A549 (cell line): ENCODE measurements around the gene BTF3. TPM values are rescaled to one million over a fixed set of nuclear protein-coding genes. Genes with fewer than 3 reads are reported as not detected.

Experiments used
- ATAC-seq, 2 experiments: fragments of 200-7000 bp in 1 of 2; fragments of >200 bp in 1 of 2; cut with Nextera tagmentation in 1 of 2; cut with Tn5 transposase in 1 of 2; 3 replicates each; pipeline versions ENCODE4 v1.8.0 to v1.9.1; 2018 to 2020; ENCODE audit warnings: mild to moderate bottlenecking in 1 of 2, moderate library complexity in 1 of 2
- CTCF ChIA-PET: fragments of 300-600 bp; sonication (Branson Sonifier 250); formaldehyde crosslinking; extraction: SDS; loops from one replicate; lab custom pipeline; 2021; ENCODE audit warnings: antibody characterized with exemption, inconsistent platforms; lab: Yijun Ruan, JAX
- POLR2A ChIA-PET: fragments of 350-600 bp; formaldehyde crosslinking; extraction: SDS; loops from one replicate; lab custom pipeline; 2021; ENCODE audit warnings: antibody characterized with exemption, inconsistent platforms; lab: Yijun Ruan, JAX
- DNase-seq, 2 experiments: peaks; one replicate each; pipeline versions ENCODE4 v3.0.0 to v3.0.0-alpha.2; 2011 to 2016; ENCODE audit warnings: low read depth in 1 of 2, low spot score in 1 of 2
- FAIRE-seq: peaks from 2 replicates; lab custom pipeline; 2011; peaks lifted over from hg19 to GRCh38; lab: Jason Lieb, UNC
- H3K27ac ChIP-seq, 2 experiments: fragments of >200 bp; sonication (Bioruptor Twin); formaldehyde crosslinking; 3 replicates each; pipeline ENCODE4 v1.5.1; 2016 to 2017
- H3K4me1 ChIP-seq: fragments of >200 bp; sonication (Bioruptor Twin); formaldehyde crosslinking; 3 replicates; pipeline ENCODE4 v1.6.1; 2016
- H3K4me2 ChIP-seq: fragments of >200 bp; sonication (Bioruptor Twin); formaldehyde crosslinking; 3 replicates; pipeline ENCODE4 v1.6.1; 2016
- H3K4me3 ChIP-seq: fragments of >200 bp; sonication (Bioruptor Twin); formaldehyde crosslinking; 3 replicates; pipeline ENCODE4 v1.5.1; 2016
- H3K9me3 ChIP-seq: fragments of >200 bp; sonication (Bioruptor Twin); formaldehyde crosslinking; 3 replicates; pipeline ENCODE4 v1.6.1; 2016
- CBX2 ChIP-seq: fragments of 200-600 bp; sonication (generic); IDR thresholded peaks from 2 replicates; pipeline ENCODE4 v1.6.1; 2016; ENCODE audit warnings: low read depth, mild to moderate bottlenecking, borderline replicate concordance
- CBX8 ChIP-seq: fragments of 200-600 bp; sonication (generic); IDR thresholded peaks from 2 replicates; pipeline ENCODE4 v1.6.1; 2016
- CEBPB ChIP-seq, 2 experiments: fragments of >200 bp in 1 of 2; sonication (Bioruptor Twin) in 1 of 2; formaldehyde crosslinking in 1 of 2; IDR thresholded peaks; 2 replicates each; pipeline ENCODE4 v1.6.1; 2012 to 2016
- CHD2 ChIP-seq: fragments of 150-350 bp; IDR thresholded peaks from 2 replicates; pipeline ENCODE4 v1.6.1; 2014; ENCODE audit warnings: low read length; ENCODE audit not compliant: partially characterized antibody
- EHF ChIP-seq: fragments of 250-450 bp; sonication (Bioruptor Pico); IDR thresholded peaks from 2 replicates; pipeline ENCODE4 v1.5.0; 2020; ENCODE audit warnings: mild to moderate bottlenecking
- EHMT2 ChIP-seq: fragments of 200-600 bp; sonication (generic); IDR thresholded peaks from 2 replicates; pipeline ENCODE4 v1.6.1; 2016; ENCODE audit warnings: antibody characterized with exemption, low read depth, mild to moderate bottlenecking, moderate library complexity
- HEYL ChIP-seq: fragments of 250-450 bp; sonication (Bioruptor Pico); IDR thresholded peaks from 2 replicates; pipeline ENCODE4 v1.8.0; 2021; ENCODE audit warnings: mild to moderate bottlenecking, moderate library complexity
- HOXA7 ChIP-seq: fragments of 250-450 bp; sonication (Bioruptor Pico); IDR thresholded peaks from 2 replicates; pipeline ENCODE4 v1.5.0; 2020; ENCODE audit warnings: mild to moderate bottlenecking, moderate library complexity
- HOXB5 ChIP-seq: fragments of 250-450 bp; sonication (Bioruptor Pico); IDR thresholded peaks from 2 replicates; pipeline ENCODE4 v1.5.0; 2020; ENCODE audit warnings: mild to moderate bottlenecking, moderate library complexity
- JUN ChIP-seq, 2 experiments: fragments of >200 bp; sonication (Bioruptor Twin); formaldehyde crosslinking; IDR thresholded peaks; 2 replicates in 1 of 2; 3 replicates in 1 of 2; pipeline ENCODE4 v1.6.1; 2016 to 2017
- JUNB ChIP-seq: fragments of >200 bp; sonication (Bioruptor Twin); formaldehyde crosslinking; IDR thresholded peaks from 2 replicates; pipeline ENCODE4 v1.6.1; 2016
- KDM1A ChIP-seq: fragments of 200-600 bp; sonication (generic); IDR thresholded peaks from 2 replicates; pipeline ENCODE4 v1.6.1; 2016; ENCODE audit warnings: low read depth, mild to moderate bottlenecking
- MAFK ChIP-seq: fragments of 450-650 bp; IDR thresholded peaks from 2 replicates; pipeline ENCODE4 v1.6.1; 2014; ENCODE audit not compliant: partially characterized antibody
- NFE2L2 ChIP-seq: fragments of 150-350 bp; conservative IDR thresholded peaks from 2 replicates; pipeline ENCODE4 v1.6.1; 2014; ENCODE audit warnings: low read length
- NR3C1 ChIP-seq: fragments of >200 bp; sonication (Bioruptor Twin); formaldehyde crosslinking; IDR thresholded peaks from 3 replicates; pipeline ENCODE4 v1.6.1; 2017
- POLR2A ChIP-seq: IDR thresholded peaks from 2 replicates; pipeline ENCODE4 v1.6.1; 2012; ENCODE audit warnings: mild to moderate bottlenecking, low read length
- POLR2AphosphoS2 ChIP-seq: conservative IDR thresholded peaks from 2 replicates; pipeline ENCODE4 v1.6.1; 2012; ENCODE audit warnings: low read length, improper control_type of control experiment, inconsistent platforms
- RAD21 ChIP-seq, 2 experiments: fragments of >200 bp in 1 of 2; sonication (Bioruptor Twin) in 1 of 2; formaldehyde crosslinking in 1 of 2; IDR thresholded peaks in 1 of 2; conservative IDR thresholded peaks in 1 of 2; 2 replicates in 1 of 2; 3 replicates in 1 of 2; pipeline ENCODE4 v1.6.1; 2012 to 2018; ENCODE audit warnings: inconsistent platforms in 1 of 2
- RARB ChIP-seq: fragments of 250-450 bp; sonication (Bioruptor Pico); IDR thresholded peaks from 2 replicates; pipeline ENCODE4 v1.8.0; 2021; ENCODE audit warnings: mild to moderate bottlenecking, moderate library complexity
- RFX5 ChIP-seq: fragments of 450-650 bp; IDR thresholded peaks from 2 replicates; pipeline ENCODE4 v1.7.1; 2014; ENCODE audit warnings: antibody characterized with exemption, mild to moderate bottlenecking, moderate library complexity
- SMC3 ChIP-seq: fragments of >200 bp; sonication (Bioruptor Twin); formaldehyde crosslinking; IDR thresholded peaks from 3 replicates; pipeline ENCODE4 v1.6.1; 2018; ENCODE audit warnings: inconsistent platforms
- TFCP2L1 ChIP-seq: fragments of 250-450 bp; sonication (Bioruptor Pico); IDR thresholded peaks from 2 replicates; pipeline ENCODE4 v1.5.0; 2021; ENCODE audit warnings: mild to moderate bottlenecking
- TP53 ChIP-seq: fragments of 250-450 bp; sonication (Bioruptor Pico); IDR thresholded peaks from 2 replicates; pipeline ENCODE4 v1.5.0; 2021; ENCODE audit warnings: mild to moderate bottlenecking, moderate library complexity
- WGBS: methylation state at CpG from one replicate; pipeline ENCODE4 v1.1.6; 2017; ENCODE audit errors: missing lambda C conversion rate; 5-methylcytosine and 5-hydroxymethylcytosine counted together
- polyA plus RNA-seq, 4 experiments: library from polyadenylated mRNA; depleted of rRNA in 3 of 4; stranded (reverse); fragments of >200 nt; fragmentation: RNase III in 1 of 4; extraction: RNeasy Plus Mini Kit Qiagen cat#74134 plus additional on column Dnase treatment in 1 of 4; gene quantifications; 2 replicates in 3 of 4; 3 replicates in 1 of 4; pipeline ENCODE4 v1.2.3, GENCODE V29; 2011 to 2017
- TF ChIP-seq, protein P1 (sequence below): IDR thresholded peaks from 2 replicates; pipeline ENCODE4 v1.6.1; 2012
- TF ChIP-seq, protein P2 (sequence below): fragments of 150-350 bp; IDR thresholded peaks from 2 replicates; pipeline ENCODE4 v1.6.1; 2014; ENCODE audit warnings: low read depth, mild to moderate bottlenecking, low read length
- TF ChIP-seq, protein P3 (sequence below): fragments of >200 bp; sonication (Bioruptor Twin); formaldehyde crosslinking; IDR thresholded peaks from 3 replicates; pipeline ENCODE4 v1.6.1; 2016
- TF ChIP-seq, protein P4 (sequence below): fragments of 200-600 bp; sonication (generic); IDR thresholded peaks from 2 replicates; pipeline ENCODE4 v1.6.1; 2016; ENCODE audit warnings: antibody characterized with exemption, mild to moderate bottlenecking, moderate library complexity
- TF ChIP-seq, protein P5 (sequence below): IDR thresholded peaks from 2 replicates; pipeline ENCODE4 v1.6.1; 2012; ENCODE audit warnings: low read depth, borderline replicate concordance

Gene BTF3
- polyA plus RNA-seq, 2 of the 4 experiments (the other 2 are of a cell fraction): 1,048 to 1,159 TPM

DNA sequence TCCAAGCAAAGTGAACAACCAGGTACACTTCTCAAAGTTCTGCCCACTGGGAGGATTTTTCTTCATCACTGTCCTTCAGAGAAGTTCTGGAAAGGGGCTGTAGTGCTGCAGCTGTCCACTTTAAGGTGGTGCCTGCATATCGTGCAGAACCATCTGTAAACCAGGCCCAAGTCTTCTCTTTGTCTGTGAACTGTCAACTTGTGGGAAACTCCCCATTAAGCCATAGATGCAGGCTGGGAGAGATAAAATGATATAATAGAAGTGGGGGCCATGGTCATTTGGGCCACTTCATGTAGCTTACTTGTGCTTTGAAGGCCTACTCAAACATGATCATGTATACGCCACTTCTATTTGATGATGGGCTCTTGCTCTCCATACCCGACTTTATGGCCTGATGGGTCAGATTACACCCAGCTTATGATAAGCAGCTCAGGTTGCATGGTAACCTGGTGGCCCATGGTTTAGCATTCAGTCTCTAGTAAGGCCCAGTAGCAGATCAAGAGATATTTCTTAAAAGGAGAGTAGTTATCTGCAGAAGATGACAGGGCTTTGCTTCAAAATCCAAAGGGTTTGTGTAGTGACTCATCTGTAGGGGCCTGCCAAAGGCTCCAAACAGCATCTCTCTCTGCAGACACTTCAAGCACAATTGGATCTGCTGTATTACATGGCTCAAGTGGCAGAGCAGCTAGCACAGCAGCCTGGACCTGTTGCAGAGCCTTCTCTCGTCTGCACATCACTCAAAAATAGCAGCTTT, 15.7 kb upstream of the BTF3 start:
- POLR2A ChIA-PET: no interaction called here
- no peak overlapping the region for H3K4me2 ChIP-seq
- DNase-seq: no peak
- ATAC-seq: no peak
- TF ChIP-seq JUNB (no peak), CEBPB (IDR thresholded peaks at IDR 0.05) (no peak), RARB (no peak), POLR2AphosphoS2 (no peak), TP53 (no peak), NFE2L2 (no peak), TFCP2L1 (CRISPR knock-in tag) (no peak), CHD2 (no peak), RAD21 (conservative IDR thresholded peaks at IDR 0.05 in 1 of 2, IDR thresholded peaks at IDR 0.05 in 1 of 2) (no peak), SMC3 (no peak)
- TF ChIP-seq, protein P1, sequence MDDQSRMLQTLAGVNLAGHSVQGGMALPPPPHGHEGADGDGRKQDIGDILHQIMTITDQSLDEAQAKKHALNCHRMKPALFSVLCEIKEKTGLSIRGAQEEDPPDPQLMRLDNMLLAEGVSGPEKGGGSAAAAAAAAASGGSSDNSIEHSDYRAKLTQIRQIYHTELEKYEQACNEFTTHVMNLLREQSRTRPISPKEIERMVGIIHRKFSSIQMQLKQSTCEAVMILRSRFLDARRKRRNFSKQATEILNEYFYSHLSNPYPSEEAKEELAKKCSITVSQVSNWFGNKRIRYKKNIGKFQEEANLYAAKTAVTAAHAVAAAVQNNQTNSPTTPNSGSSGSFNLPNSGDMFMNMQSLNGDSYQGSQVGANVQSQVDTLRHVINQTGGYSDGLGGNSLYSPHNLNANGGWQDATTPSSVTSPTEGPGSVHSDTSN: no peak
- TF ChIP-seq, all 56 proteins: peak for 0
- 65% methylated on average over 4 of the region's 4 CpGs for WGBS
- CTCF ChIA-PET: interaction anchor here (0.5 to 1.3 kb wide), 5 partner anchors 23 to 1089 kb away, joined by 3 to 4 read pairs (median 3); no protein-coding TSS in a partner anchor
- Histone ChIP-seq H3K9me3 (no peaks in the 10 kb centered on the region), H3K4me1 (no peaks in the 10 kb centered on the region), H3K27ac (no peak overlapping the region), H3K4me3 (no peak overlapping the region)
- no peak for FAIRE-seq

DNA sequence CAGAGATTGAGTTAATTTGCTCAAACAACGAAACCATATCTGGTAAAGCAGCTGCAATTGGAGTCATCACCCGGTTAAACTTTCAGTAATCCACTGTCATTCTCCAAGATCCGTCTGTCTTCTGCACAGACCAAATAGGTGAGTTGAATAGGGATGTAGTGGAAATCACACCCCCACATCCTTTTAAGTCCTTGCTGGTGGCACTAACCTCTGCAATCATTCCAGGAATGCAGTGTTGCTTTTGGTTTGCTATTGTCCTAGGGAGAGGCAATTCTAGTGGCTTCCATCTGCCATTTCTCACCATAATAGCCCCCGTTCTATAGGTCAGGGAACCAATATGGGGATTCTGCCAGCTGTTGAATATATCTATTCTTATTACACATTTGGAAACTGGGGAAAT, 14.6 kb upstream of the BTF3 start:
- H3K4me1 ChIP-seq: no peaks in the 10 kb centered on the region
- DNase-seq (no peak), FAIRE-seq (no peak), ATAC-seq (no peak)
- 68% methylated on average over 4 of the region's 4 CpGs for WGBS
- H3K9me3 ChIP-seq: no peaks in the 10 kb centered on the region
- no peak overlapping the region for H3K4me3 ChIP-seq
- H3K27ac ChIP-seq: no peak overlapping the region
- ChIA-PET POLR2A (no interaction called here), CTCF (interaction anchor here (1.2 to 1.5 kb wide), 2 partner anchors 13 to 29 kb away, joined by 3 read pairs; no protein-coding TSS in a partner anchor)
- H3K4me2 ChIP-seq: no peak overlapping the region
- TF ChIP-seq HOXA7 (no peak), KDM1A (no peak), CEBPB (IDR thresholded peaks at IDR 0.05) (no peak), EHF (CRISPR knock-in tag) (no peak), POLR2A (no peak), HEYL (CRISPR knock-in tag) (no peak), RFX5 (no peak), CBX8 (no peak), JUNB (no peak), EHMT2 (no peak), CBX2 (no peak), HOXB5 (no peak), RARB (no peak), JUN (IDR thresholded peaks at IDR 0.05) (no peak), MAFK (no peak), NR3C1 (no peak)
- TF ChIP-seq, protein P2, sequence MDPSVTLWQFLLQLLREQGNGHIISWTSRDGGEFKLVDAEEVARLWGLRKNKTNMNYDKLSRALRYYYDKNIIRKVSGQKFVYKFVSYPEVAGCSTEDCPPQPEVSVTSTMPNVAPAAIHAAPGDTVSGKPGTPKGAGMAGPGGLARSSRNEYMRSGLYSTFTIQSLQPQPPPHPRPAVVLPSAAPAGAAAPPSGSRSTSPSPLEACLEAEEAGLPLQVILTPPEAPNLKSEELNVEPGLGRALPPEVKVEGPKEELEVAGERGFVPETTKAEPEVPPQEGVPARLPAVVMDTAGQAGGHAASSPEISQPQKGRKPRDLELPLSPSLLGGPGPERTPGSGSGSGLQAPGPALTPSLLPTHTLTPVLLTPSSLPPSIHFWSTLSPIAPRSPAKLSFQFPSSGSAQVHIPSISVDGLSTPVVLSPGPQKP: no peak
- TF ChIP-seq, protein P3, sequence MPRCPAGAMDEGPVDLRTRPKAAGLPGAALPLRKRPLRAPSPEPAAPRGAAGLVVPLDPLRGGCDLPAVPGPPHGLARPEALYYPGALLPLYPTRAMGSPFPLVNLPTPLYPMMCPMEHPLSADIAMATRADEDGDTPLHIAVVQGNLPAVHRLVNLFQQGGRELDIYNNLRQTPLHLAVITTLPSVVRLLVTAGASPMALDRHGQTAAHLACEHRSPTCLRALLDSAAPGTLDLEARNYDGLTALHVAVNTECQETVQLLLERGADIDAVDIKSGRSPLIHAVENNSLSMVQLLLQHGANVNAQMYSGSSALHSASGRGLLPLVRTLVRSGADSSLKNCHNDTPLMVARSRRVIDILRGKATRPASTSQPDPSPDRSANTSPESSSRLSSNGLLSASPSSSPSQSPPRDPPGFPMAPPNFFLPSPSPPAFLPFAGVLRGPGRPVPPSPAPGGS: no peak
- TF ChIP-seq, protein P4, sequence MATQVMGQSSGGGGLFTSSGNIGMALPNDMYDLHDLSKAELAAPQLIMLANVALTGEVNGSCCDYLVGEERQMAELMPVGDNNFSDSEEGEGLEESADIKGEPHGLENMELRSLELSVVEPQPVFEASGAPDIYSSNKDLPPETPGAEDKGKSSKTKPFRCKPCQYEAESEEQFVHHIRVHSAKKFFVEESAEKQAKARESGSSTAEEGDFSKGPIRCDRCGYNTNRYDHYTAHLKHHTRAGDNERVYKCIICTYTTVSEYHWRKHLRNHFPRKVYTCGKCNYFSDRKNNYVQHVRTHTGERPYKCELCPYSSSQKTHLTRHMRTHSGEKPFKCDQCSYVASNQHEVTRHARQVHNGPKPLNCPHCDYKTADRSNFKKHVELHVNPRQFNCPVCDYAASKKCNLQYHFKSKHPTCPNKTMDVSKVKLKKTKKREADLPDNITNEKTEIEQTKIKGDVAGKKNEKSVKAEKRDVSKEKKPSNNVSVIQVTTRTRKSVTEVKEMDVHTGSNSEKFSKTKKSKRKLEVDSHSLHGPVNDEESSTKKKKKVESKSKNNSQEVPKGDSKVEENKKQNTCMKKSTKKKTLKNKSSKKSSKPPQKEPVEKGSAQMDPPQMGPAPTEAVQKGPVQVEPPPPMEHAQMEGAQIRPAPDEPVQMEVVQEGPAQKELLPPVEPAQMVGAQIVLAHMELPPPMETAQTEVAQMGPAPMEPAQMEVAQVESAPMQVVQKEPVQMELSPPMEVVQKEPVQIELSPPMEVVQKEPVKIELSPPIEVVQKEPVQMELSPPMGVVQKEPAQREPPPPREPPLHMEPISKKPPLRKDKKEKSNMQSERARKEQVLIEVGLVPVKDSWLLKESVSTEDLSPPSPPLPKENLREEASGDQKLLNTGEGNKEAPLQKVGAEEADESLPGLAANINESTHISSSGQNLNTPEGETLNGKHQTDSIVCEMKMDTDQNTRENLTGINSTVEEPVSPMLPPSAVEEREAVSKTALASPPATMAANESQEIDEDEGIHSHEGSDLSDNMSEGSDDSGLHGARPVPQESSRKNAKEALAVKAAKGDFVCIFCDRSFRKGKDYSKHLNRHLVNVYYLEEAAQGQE: no peak
- TF ChIP-seq, protein P5, sequence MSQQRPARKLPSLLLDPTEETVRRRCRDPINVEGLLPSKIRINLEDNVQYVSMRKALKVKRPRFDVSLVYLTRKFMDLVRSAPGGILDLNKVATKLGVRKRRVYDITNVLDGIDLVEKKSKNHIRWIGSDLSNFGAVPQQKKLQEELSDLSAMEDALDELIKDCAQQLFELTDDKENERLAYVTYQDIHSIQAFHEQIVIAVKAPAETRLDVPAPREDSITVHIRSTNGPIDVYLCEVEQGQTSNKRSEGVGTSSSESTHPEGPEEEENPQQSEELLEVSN: no peak
